GM18909 (cell line): ENCODE data around the gene JADE1.

Experiments
- ATAC-seq: cut with Tn5 transposase; IDR thresholded peaks from one replicate; pipeline ENCODE4 v1.9.1; 2021; ENCODE audit warnings: mild to moderate bottlenecking; ENCODE audit not compliant: unreplicated experiment, poor library complexity

JADE1 gene

GRCh38 chr4:128809477-128810330, at the start of gene JADE1:
Gene JADE1 (plus strand): TSS chr4:128809700. CDS start chr4:128831759, 22,059 bp downstream.
- ATAC-seq, result peak; percentile 58

DNA sequence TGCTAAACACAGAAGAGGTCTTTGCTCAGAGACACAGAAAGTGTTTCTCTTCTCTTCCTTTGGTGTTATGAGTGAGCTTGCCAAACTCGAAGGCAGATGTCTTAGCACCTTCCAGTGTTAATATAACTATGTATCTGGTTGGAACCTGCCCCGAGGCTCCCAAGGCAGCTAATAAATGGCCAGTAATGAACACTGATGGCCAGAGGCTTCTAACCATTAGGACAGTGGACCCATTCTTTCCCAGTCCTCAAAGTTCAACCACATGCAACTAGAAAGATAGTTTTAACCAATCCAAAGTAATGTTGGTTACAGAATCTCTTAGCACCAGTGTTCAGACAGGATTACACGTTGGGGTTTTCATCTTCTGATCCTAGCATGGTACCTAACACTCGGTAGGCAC, 42.7 kb upstream of the JADE1 start:
- ATAC-seq, result no peak

DNA sequence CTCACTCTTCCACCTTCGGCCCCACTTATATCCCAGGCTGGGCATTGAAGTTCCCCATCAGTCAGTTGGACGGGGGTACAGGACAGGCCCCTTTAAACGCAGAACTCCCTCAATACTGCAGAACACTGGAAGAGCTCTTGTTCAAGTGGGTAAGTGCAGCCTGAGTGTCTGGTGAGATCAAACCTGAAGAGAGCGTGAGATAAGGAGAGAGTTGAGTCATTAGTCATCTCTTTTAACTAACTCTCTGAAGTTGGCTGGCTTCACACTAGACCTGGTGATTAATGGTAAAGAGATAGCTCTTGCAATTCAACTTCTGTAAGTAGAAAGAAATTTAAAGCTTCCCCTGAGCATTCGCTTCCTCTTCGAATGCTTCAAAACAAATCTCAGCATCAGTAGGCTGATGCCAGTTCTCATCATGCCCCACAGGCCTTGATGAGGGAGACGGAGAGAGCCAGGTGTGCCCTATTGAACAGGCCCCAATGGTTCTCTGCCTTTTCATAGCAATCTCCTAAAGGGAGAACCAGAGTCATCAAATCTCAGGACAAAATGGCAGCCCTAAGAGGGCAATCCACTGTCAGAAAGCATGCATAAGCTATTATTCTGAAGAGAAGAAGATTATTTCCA, 41.0 kb upstream of the JADE1 start:
- no peak for ATAC-seq

GRCh38 chr4:128769011-128769410, 40.5 kb upstream of the JADE1 start:
- no peak for ATAC-seq

- no peak for ATAC-seq
Observed at GRCh38 chr4:128770807-128771206, 38.7 kb upstream of the JADE1 start.

DNA sequence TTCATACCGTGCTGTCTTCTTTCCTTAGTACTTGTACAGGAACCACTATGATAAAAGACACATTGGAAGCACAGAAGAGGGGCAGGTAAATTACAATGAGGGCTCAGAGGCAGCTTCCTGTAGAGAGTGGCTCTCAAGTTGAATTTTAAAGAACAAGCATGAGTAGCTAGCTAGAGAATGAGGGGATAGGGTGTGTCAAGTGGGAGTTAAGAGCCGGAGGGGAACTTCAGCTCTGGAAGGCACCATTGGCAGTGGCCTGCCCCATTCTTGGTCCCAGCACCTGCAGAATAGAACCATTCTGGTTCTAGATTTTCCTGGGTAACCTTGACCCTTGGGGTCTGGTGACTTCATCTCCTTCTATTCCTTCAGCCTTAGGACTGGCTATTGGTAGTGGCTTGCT, 34.0 kb upstream of the JADE1 start:
- no peak for ATAC-seq

GRCh38 chr4:128775916-128776315, 33.6 kb upstream of the JADE1 start:
- ATAC-seq, result no peak

GRCh38 chr4:128776794-128777216, 32.7 kb upstream of the JADE1 start:
- no peak for ATAC-seq

DNA sequence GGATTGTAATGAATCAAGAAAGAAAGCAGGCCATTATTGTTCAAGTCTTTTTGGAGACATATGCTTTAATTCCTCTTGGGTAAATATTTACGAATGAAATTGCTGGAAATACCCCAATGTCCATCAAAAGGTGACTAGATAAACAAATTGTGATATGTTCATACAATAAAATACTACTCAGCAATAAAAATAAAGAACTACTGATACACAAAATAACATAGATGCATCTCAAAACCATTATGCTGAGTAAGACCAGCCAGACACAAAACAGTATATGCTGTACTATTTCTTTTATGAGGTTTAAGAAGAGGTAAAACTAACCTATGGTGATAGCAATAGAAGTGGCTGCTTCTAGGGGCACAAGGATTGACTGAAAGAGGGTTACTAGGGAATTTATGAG, 28.8 kb upstream of the JADE1 start:
- ATAC-seq, result no peak

DNA sequence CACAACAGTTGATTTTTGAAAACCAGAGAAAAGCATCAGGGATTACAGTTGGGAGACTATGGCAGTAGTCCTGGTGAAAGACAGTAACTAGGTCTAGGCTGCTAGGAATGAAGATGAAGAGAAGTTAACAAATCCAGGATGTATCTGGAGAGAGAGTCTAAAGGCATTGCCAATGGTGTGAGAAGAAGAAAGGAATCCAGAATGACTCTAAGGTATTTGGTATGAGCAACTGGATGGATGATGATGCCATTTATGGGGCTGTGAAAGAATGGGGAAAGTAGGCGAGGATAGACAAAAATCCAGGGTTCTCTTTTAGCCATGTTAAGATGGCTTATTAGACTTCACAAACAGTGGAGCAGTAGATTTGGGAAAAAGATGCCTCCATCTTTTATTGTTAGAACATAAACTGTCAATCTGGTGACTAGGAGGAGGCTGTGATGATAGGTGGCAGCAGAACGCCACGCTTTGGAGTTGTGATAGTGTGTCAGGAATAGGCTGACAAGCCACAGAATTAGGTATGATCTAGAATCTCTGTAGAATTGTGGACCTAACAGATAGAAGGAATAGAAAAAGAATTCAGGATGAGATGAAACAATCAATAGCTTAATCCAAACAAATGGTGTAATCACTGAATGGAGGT, 27.3 kb upstream of the JADE1 start:
- ATAC-seq, result peak; percentile 60

DNA sequence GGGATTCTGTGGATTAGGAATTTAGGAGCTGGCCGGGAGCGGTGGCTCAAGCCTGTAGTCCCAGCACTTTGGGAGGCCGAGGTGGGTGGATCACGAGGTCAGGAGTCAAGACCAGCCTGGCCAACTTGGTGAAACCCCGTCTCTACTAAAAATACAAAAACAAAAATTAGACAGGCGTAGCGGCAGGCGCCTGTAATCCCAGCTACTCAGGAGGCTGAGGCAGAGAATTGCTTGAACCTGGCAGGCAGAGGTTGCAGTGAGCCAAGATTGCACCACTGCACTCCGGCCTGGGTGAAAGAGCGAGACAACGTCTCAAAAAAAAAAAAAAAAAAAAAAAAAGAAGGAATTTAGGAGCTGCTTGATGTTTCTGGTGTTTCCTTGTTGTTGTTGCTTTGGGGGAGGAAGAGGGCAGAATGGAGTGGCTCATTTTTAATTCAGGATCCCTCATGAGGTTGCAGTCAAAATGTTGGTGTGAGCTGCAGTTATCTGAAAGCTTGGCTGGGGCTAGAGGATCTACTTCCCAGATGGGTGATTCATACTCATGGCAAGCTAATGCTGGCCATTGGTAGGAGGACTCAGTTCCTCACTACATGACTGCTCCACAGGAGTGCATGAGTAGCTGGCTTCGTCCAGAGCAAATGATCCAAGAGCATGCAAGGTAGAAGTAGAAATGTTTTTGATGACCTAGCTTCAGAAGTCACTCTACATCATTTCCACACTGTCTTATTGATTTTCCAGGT, 26.5 kb upstream of the JADE1 start:
- ATAC-seq, result no peak

DNA sequence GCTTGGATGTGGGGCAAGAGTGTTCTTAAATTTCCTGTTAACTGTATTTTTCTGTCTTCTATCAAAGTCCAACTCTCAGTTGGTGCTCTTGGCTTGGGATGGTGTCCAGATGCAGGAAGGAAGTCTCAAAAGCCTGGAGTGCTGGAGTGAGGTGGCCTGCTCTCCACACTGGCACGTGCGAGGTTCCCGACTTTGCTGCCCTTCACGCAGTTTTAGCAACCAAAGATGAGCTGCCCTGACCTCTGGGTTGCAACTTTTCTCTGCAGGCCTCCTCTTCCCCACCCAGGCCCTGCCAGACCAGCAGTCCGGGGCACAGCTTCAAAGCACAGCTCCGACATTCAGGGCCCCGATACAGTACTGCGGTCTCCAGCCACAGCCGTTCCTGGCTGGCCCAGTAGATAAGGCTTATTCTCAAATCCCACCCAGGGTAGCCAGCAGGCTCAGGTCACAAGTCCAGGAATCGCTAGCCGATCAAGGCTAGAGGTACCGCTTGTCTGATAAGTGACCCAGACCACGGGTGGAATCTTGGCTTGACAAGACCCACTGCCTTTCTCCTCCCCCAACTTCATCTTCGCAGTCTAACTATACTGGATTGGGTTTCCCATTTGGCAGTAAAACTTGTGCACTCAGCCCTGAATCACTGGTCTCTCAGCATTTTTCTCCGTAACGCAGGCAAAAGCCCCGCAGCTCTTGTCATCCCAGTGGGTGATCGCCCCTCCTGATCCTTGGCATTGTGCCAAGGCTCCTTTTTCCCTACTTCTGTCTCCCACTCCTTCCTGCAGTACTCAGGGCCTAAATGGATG, 21.8 kb upstream of the JADE1 start:
- ATAC-seq, result no peak

DNA sequence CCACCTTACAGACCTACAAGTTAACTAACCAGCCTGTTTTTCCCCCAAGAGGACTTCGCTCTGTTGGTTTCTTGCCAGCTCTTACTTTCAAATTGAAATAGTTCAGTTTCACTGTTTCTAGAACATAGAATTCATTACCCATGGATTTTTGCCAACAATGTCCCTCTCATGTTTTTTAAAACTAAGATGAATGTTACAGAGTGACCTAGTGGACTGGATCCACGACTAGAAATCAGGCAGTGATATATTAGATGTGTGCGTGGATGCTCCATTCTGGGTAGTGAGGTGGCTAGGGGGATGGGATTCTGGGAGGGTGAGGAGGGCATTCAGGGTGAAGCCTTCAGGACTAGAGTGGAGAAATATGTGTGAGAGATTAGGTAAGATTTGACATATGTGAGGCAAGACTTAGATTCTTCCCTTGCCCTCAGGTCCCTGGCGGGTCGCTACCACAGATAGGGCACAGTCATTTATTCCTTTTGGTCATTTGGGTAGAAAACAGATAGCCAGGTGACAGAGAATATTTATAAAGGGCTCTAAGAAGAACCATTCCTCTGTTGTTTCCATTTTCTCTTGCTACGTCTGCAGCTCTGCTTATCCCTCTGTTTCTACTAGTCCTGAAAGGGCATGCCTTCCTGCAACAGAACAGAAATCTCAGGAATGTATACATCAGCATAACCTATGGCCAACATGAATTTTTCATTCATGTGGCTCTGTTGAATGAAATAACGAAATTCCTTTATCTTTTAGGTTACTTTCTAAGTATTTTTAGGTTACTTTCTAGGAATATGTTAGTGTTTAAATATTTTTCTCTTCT, 15.4 kb upstream of the JADE1 start:
- no peak for ATAC-seq

GRCh38 chr4:128796934-128797333, 12.6 kb upstream of the JADE1 start:
- ATAC-seq, result no peak

DNA sequence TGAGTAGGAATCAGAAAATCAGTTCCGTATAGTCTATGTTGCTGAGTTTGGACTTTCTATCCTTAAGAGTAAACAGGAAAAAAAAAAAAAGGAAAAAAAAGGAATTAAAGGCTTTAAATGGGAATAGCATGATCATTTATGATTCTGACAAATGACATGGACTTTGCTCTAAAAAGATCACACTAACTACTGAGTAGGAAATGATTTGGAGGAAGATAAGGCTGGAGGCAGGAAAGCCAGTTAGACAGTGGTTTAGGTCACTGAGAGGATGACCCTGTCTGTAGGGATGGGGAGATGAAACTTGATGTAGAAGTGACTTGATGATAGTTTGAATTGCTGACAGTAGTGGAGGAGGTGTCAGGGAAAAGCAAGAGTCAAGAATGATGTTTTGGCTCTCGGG, 9.2 kb upstream of the JADE1 start:
- ATAC-seq, result no peak

DNA sequence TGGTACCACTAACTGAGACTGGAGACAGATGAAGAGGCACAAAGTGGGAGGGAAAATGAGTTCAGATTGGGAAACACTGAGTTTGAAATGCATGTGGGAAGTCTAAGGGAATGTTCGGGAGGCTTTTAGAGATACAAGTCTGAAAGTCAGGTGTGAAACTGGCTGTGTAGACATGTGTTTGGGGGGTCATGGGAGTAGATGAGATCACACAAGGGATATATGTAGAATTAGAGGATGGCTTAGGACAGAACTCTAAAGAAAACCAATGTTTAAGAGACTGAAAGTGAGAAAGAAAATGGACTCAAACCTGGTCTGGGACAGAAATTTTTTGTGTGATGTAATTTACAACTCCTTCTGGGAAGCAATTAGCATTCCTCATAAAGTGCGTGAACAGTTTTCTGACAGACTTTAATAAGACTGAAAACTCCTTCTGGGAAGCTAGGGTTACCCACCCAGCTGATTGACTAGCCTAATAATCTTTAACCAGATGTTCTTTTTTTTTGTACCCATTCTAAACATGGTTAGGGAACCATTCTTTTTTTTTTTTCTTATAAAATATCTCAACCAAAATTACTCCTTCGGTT, 8.7 kb upstream of the JADE1 start:
- no peak for ATAC-seq

- ATAC-seq, result no peak
Observed at GRCh38 chr4:128802680-128803628, 6.5 kb upstream of the JADE1 start.

GRCh38 chr4:128803783-128804182, 5.7 kb upstream of the JADE1 start:
- ATAC-seq, result no peak
